Measurements from ENCODE around the gene DLGAP1. TPM values are rescaled to one million over a fixed set of nuclear protein-coding genes. Genes with fewer than 3 reads are reported as not detected.

DLGAP1 gene
- total and polyA plus RNA-seq, 2 of the 13 experiments (the other 11 are each of a cell fraction or from before 2014, with no cell fraction given): 0.01 TPM; not detected in 1

- TF ChIP-seq TFDP2 (CRISPR knock-in tag; IDR thresholded peaks at IDR 0.05) (no peak), ZNF790 (CRISPR knock-in tag; IDR thresholded peaks at IDR 0.05; ENCODE audit: borderline replicate concordance) (no peak), RNF2 (conservative IDR thresholded peaks at IDR 0.05; ENCODE audit: low read depth) (no peak), CBX2 (IDR thresholded peaks at IDR 0.05; ENCODE audit: low read depth, low read length) (no peak), CBX2 (CRISPR knock-in tag; IDR thresholded peaks at IDR 0.05; ENCODE audit: low read depth) (no peak), RORA (CRISPR knock-in tag; IDR thresholded peaks at IDR 0.05) (no peak), ZBTB33 (CRISPR knock-in tag; IDR thresholded peaks at IDR 0.05) (no peak), HCFC1 (IDR thresholded peaks at IDR 0.05; ENCODE audit: low read depth, low read length) (no peak), KDM6A (CRISPR knock-in tag; IDR thresholded peaks at IDR 0.05; ENCODE audit: low read depth) (no peak), TBP (CRISPR knock-in tag; IDR thresholded peaks at IDR 0.05) (no peak), FOXA3 (CRISPR knock-in tag; IDR thresholded peaks at IDR 0.05) (0 out of 2 replicates have a peak, but pooled peaks have one; percentile 10), TFDP1 (CRISPR knock-in tag; IDR thresholded peaks at IDR 0.05; ENCODE audit: borderline replicate concordance) (no peak), DRAP1 (CRISPR knock-in tag; IDR thresholded peaks at IDR 0.05) (peak; percentile 58), MAZ (IDR thresholded peaks at IDR 0.05; ENCODE audit: borderline replicate concordance, low read depth, low read length) (no peak), MAZ (CRISPR knock-in tag; IDR thresholded peaks at IDR 0.05; ENCODE audit: low read depth) (no peak), UBTF (CRISPR knock-in tag; IDR thresholded peaks at IDR 0.05) (peak; percentile 24; the same call in 1 of the 2 replicates), FOXK1 (CRISPR knock-in tag; IDR thresholded peaks at IDR 0.05; ENCODE audit: borderline replicate concordance, low read depth) (no peak; the same call in 1 of the 2 replicates), ZNF350 (CRISPR knock-in tag; IDR thresholded peaks at IDR 0.05; ENCODE audit: borderline replicate concordance, low read depth) (no peak), POGZ (CRISPR knock-in tag; IDR thresholded peaks at IDR 0.05) (0 out of 2 replicates have a peak, but pooled peaks have one; percentile 23), SOX6 (IDR thresholded peaks at IDR 0.05) (no peak), SOX6 (CRISPR knock-in tag; IDR thresholded peaks at IDR 0.05) (peak; percentile 93), TFAP4 (IDR thresholded peaks at IDR 0.05; ENCODE audit: borderline replicate concordance, low read depth) (peak; percentile 95), ZNF564 (CRISPR knock-in tag; IDR thresholded peaks at IDR 0.05) (no peak)
These were observed 1001.4 kb downstream of the DLGAP1 start (continued) for GRCh38 chr18:3453540-3454364.

Data from HepG2 (cell line).